Middle frontal gyrus (tissue), 1 donor: ENCODE results near the gene FHIP1A.

ENCODE experiments used
- DNase-seq: peaks from one replicate; pipeline ENCODE4 v3.0.0-alpha.2; 2015; ENCODE audit warnings: low spot score; ENCODE audit errors: extremely low spot score

Gene FHIP1A

DNA sequence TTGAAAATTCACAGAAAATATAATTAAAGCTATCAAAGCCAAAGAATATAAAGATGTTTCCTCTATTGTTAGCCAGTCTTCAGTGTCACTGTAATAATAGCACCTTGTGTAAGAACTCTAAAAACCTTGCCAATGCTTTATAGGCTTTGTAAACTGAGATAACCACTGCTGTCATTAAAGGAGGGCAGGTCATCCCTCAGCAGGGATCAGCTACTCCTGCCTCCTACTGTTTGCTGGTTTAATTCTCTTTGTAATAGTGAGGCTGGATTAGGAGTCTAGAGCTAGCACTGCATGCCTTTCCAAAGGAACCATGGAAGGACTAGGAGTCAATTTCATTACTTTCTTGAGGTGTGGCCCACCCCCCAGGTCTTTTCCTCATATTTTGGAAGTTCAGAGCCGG lies 46.2 kb downstream of the FHIP1A start:
- no peak for DNase-seq

GRCh38 chr4:151458148-151458547 lies 49.2 kb downstream of the FHIP1A start:
- no peak for DNase-seq
